H7 (cell line): ENCODE results near the gene ALPL. TPM values are rescaled to one million over a fixed set of nuclear protein-coding genes. Genes with fewer than 3 reads are reported as not detected.
A peak's percentile ranks its signal among the peaks of the same experiment; 100 is the strongest.

Source experiments
- DNase-seq: peaks from one replicate; pipeline ENCODE4 v3.0.0; 2012
- H3K27me3 ChIP-seq: 2 replicates; pipeline ENCODE4 v1.6.0; 2011; ENCODE audit warnings: mild to moderate bottlenecking, low read length; ENCODE audit not compliant: control insufficient read depth, insufficient read depth
- H3K36me3 ChIP-seq: replicated peaks from 2 replicates; pipeline ENCODE4 v1.5.1; 2011; ENCODE audit warnings: low read length; ENCODE audit not compliant: control insufficient read depth, insufficient read depth
- H3K4me3 ChIP-seq: 2 replicates; pipeline ENCODE4 v1.5.1; 2011; ENCODE audit warnings: low read depth, mild to moderate bottlenecking, control low read depth, low read length, moderate library complexity; ENCODE audit not compliant: insufficient read depth
- total RNA-seq: library from RNA; depleted of rRNA; stranded (reverse); fragments of >200 nt; shearing (Covaris generic); gene quantifications from 2 replicates; pipeline ENCODE4 v1.2.3, GENCODE V29; 2014

Gene ALPL
- total RNA-seq, 1 experiment from 2014 or later = 187 TPM

GRCh38 chr1:21568809-21569385, 59.7 kb downstream of the ALPL start:
- Histone ChIP-seq H3K36me3 (peaks cover 1% of the 10 kb centered on the region; the same call in 1 of the 2 replicates), H3K4me3 (no peak overlapping the region), H3K27me3 (no peaks in the 10 kb centered on the region)
- DNase-seq = no peak

GRCh38 chr1:21569820-21570527, 60.8 kb downstream of the ALPL start:
- H3K36me3 ChIP-seq = peaks cover 1% of the 10 kb centered on the region; the same call in 1 of the 2 replicates
- H3K27me3 ChIP-seq = no peaks in the 10 kb centered on the region
- no peak for DNase-seq

GRCh38 chr1:21570528-21570875, 61.3 kb downstream of the ALPL start:
- no peak for DNase-seq
- H3K4me3 ChIP-seq = no peak overlapping the region
- H3K27me3 ChIP-seq = no peaks in the 10 kb centered on the region
- H3K36me3 ChIP-seq = peaks cover 1% of the 10 kb centered on the region; the same call in 1 of the 2 replicates

More at GRCh38 chr1:21569820-21570527, 60.8 kb downstream of the ALPL start:
- H3K4me3 ChIP-seq = no peak overlapping the region

- H3K4me3 ChIP-seq = no peak overlapping the region
- peaks cover 1% of the 10 kb centered on the region; the same call in 1 of the 2 replicates for H3K36me3 ChIP-seq
- no peaks in the 10 kb centered on the region for H3K27me3 ChIP-seq
- DNase-seq = no peak
These were observed 61.7 kb downstream of the ALPL start for GRCh38 chr1:21570885-21571284.

GRCh38 chr1:21572221-21572620, 63.0 kb downstream of the ALPL start:
- DNase-seq = no peak
- no peak overlapping the region for H3K4me3 ChIP-seq
- H3K36me3 ChIP-seq = peaks cover 1% of the 10 kb centered on the region; the same call in 1 of the 2 replicates
- no peaks in the 10 kb centered on the region for H3K27me3 ChIP-seq

GRCh38 chr1:21572735-21573277, 63.6 kb downstream of the ALPL start:
- Histone ChIP-seq H3K4me3 (no peak overlapping the region), H3K36me3 (peaks cover 1% of the 10 kb centered on the region; the same call in 1 of the 2 replicates), H3K27me3 (no peaks in the 10 kb centered on the region)
- no peak for DNase-seq

GRCh38 chr1:21573475-21573874, 64.3 kb downstream of the ALPL start:
- DNase-seq = no peak
- no peaks in the 10 kb centered on the region for H3K27me3 ChIP-seq
- no peak overlapping the region for H3K4me3 ChIP-seq
- peaks cover 1% of the 10 kb centered on the region; the same call in 1 of the 2 replicates for H3K36me3 ChIP-seq

GRCh38 chr1:21573971-21574465, 64.8 kb downstream of the ALPL start:
- DNase-seq = peak; percentile 92
- H3K27me3 ChIP-seq = no peaks in the 10 kb centered on the region
- peaks cover 1% of the 10 kb centered on the region; the same call in 1 of the 2 replicates for H3K36me3 ChIP-seq
- H3K4me3 ChIP-seq = no peak overlapping the region

- DNase-seq = peak; percentile 85
- peaks cover 1% of the 10 kb centered on the region; the same call in 1 of the 2 replicates for H3K36me3 ChIP-seq
- no peaks in the 10 kb centered on the region for H3K27me3 ChIP-seq
- no peak overlapping the region for H3K4me3 ChIP-seq
These were observed 65.4 kb downstream of the ALPL start for GRCh38 chr1:21574466-21575151.

- no peaks in the 10 kb centered on the region for H3K27me3 ChIP-seq
- no peak overlapping the region for H3K4me3 ChIP-seq
- H3K36me3 ChIP-seq = peaks cover 1% of the 10 kb centered on the region; the same call in 1 of the 2 replicates
- DNase-seq = no peak
These were observed 66.2 kb downstream of the ALPL start for GRCh38 chr1:21575351-21575942.

- Histone ChIP-seq H3K4me3 (no peak overlapping the region), H3K36me3 (no peaks in the 10 kb centered on the region), H3K27me3 (no peaks in the 10 kb centered on the region)
- DNase-seq = no peak
These were observed 67.0 kb downstream of the ALPL start for GRCh38 chr1:21576031-21576797.

GRCh38 chr1:21576798-21577187, 67.6 kb downstream of the ALPL start:
- H3K4me3 ChIP-seq = no peak overlapping the region
- DNase-seq = no peak
- H3K36me3 ChIP-seq = no peaks in the 10 kb centered on the region
- no peaks in the 10 kb centered on the region for H3K27me3 ChIP-seq

GRCh38 chr1:21577324-21577723, 68.1 kb downstream of the ALPL start:
- peak; percentile 68 for DNase-seq
- H3K4me3 ChIP-seq = no peak overlapping the region
- H3K36me3 ChIP-seq = no peaks in the 10 kb centered on the region
- H3K27me3 ChIP-seq = no peaks in the 10 kb centered on the region

- no peak overlapping the region for H3K4me3 ChIP-seq
- no peak for DNase-seq
- H3K27me3 ChIP-seq = no peaks in the 10 kb centered on the region
- no peaks in the 10 kb centered on the region for H3K36me3 ChIP-seq
These were observed 68.7 kb downstream of the ALPL start for GRCh38 chr1:21577933-21578332.
